Measurements from ENCODE around the gene HNRNPA1.
A peak's percentile ranks its signal among the peaks of the same experiment; 100 is the strongest.
"Not testable (repeated sequence)": the region's sequence is repeated elsewhere in the genome, so short reads cannot be mapped to it uniquely, and the experiment has no call there.

HNRNPA1 gene

GRCh38 chr12:54272214-54272613 lies 8.3 kb upstream of the HNRNPA1 start:
- TF ChIP-seq CTCF (IDR thresholded peaks at IDR 0.05; ENCODE audit: low read depth, low read length, missing control alignments), result no peak
- H3K4me3 ChIP-seq (replicated peaks; ENCODE audit: low read depth, low read length), result no peak overlapping the region
- DNase-seq (ENCODE audit: extremely low read depth, low read depth), result no peak

- TF ChIP-seq CTCF (IDR thresholded peaks at IDR 0.05; ENCODE audit: low read depth, low read length, missing control alignments), result no peak
- no peak for DNase-seq (ENCODE audit: extremely low read depth, low read depth)
- H3K4me3 ChIP-seq (replicated peaks; ENCODE audit: low read depth, low read length), result no peak overlapping the region
These were observed 6.5 kb upstream of the HNRNPA1 start for GRCh38 chr12:54273981-54274380.

GRCh38 chr12:54276368-54276767 lies 4.2 kb upstream of the HNRNPA1 start:
- H3K4me3 ChIP-seq (replicated peaks; ENCODE audit: low read depth, low read length), result no peak overlapping the region
- no peak for DNase-seq (ENCODE audit: extremely low read depth, low read depth)
- TF ChIP-seq CTCF (IDR thresholded peaks at IDR 0.05; ENCODE audit: low read depth, low read length, missing control alignments), result no peak

- H3K4me3 ChIP-seq (replicated peaks; ENCODE audit: low read depth, low read length), result peak overlapping the region; percentile 85
- no peak for DNase-seq (ENCODE audit: extremely low read depth, low read depth)
- TF ChIP-seq CTCF (IDR thresholded peaks at IDR 0.05; ENCODE audit: low read depth, low read length, missing control alignments), result no peak
These were observed 2.7 kb upstream of the HNRNPA1 start for GRCh38 chr12:54277823-54278276.

GRCh38 chr12:54279227-54279631 lies 1.3 kb upstream of the HNRNPA1 start:
- no peak for TF ChIP-seq CTCF (IDR thresholded peaks at IDR 0.05; ENCODE audit: low read depth, low read length, missing control alignments)
- H3K4me3 ChIP-seq (replicated peaks; ENCODE audit: low read depth, low read length), result peak overlapping the region; percentile 85
- no peak for DNase-seq (ENCODE audit: extremely low read depth, low read depth)

GRCh38 chr12:54279632-54280467 lies 676 bp upstream of the HNRNPA1 start, which contains the start of gene CBX5:
Gene CBX5 (minus strand): TSS chr12:54280122. CDS start chr12:54257650, 22,472 bp downstream.
- peak within 1 kb of the TSS; percentile 85 for H3K4me3 ChIP-seq (replicated peaks; ENCODE audit: low read depth, low read length)
- TF ChIP-seq CTCF (IDR thresholded peaks at IDR 0.05; ENCODE audit: low read depth, low read length, missing control alignments), result no peak
- DNase-seq (ENCODE audit: extremely low read depth, low read depth), result peak; percentile 99

- peak overlapping the region; percentile 85 for H3K4me3 ChIP-seq (replicated peaks; ENCODE audit: low read depth, low read length)
- not testable (repeated sequence) for DNase-seq (ENCODE audit: extremely low read depth, low read depth)
These were observed 724 bp downstream of the HNRNPA1 start for GRCh38 chr12:54281261-54281638.

GRCh38 chr12:54281694-54282093 lies 1.2 kb downstream of the HNRNPA1 start:
- peak overlapping the region; percentile 85 for H3K4me3 ChIP-seq (replicated peaks; ENCODE audit: low read depth, low read length)
- not testable (repeated sequence) for DNase-seq (ENCODE audit: extremely low read depth, low read depth)
